GM12865 (cell line): ENCODE results near the gene DTNB.

Source experiments
- DNase-seq: peaks from one replicate; pipeline ENCODE4 v3.0.0; 2010; ENCODE audit warnings: low read depth
- H3K4me3 ChIP-seq: 2 replicates; pipeline ENCODE4 v1.5.1; 2011; ENCODE audit warnings: mild to moderate bottlenecking, low read depth, low read length, control low read depth
- TF ChIP-seq, protein P1 (sequence below): IDR thresholded peaks from 2 replicates; pipeline ENCODE4 v1.5.1; 2011; ENCODE audit warnings: low read length, control low read depth, low read depth, inconsistent platforms; ENCODE audit not compliant: insufficient read depth; ENCODE audit errors: missing control alignments

Gene DTNB

DNA sequence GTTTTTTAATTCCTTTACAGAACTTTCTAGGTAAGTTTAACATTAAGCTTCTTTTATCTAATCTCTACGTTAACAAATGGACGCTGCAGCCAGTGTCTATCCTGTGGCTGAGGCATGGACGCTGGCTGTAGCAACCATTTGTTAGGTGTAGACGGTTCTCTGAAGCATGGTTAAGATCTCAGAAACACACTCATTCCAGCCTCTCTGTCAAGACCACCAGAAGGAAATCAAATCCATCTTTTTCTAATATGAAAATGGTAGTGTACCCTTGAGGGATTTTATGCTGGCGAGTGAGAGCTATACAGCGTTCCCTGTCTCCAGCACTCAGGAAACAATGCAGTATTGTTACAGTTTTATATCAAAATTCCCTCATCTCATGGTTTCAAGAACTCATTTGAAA, 78.0 kb downstream of the DTNB start:
- no peak for DNase-seq
- TF ChIP-seq, protein P1, sequence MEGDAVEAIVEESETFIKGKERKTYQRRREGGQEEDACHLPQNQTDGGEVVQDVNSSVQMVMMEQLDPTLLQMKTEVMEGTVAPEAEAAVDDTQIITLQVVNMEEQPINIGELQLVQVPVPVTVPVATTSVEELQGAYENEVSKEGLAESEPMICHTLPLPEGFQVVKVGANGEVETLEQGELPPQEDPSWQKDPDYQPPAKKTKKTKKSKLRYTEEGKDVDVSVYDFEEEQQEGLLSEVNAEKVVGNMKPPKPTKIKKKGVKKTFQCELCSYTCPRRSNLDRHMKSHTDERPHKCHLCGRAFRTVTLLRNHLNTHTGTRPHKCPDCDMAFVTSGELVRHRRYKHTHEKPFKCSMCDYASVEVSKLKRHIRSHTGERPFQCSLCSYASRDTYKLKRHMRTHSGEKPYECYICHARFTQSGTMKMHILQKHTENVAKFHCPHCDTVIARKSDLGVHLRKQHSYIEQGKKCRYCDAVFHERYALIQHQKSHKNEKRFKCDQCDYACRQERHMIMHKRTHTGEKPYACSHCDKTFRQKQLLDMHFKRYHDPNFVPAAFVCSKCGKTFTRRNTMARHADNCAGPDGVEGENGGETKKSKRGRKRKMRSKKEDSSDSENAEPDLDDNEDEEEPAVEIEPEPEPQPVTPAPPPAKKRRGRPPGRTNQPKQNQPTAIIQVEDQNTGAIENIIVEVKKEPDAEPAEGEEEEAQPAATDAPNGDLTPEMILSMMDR = no peak
- no peak overlapping the region for H3K4me3 ChIP-seq

- TF ChIP-seq, protein P1 = no peak
- DNase-seq = no peak
- H3K4me3 ChIP-seq = no peak overlapping the region
Observed at GRCh38 chr2:25594991-25595390, 78.4 kb downstream of the DTNB start.

DNA sequence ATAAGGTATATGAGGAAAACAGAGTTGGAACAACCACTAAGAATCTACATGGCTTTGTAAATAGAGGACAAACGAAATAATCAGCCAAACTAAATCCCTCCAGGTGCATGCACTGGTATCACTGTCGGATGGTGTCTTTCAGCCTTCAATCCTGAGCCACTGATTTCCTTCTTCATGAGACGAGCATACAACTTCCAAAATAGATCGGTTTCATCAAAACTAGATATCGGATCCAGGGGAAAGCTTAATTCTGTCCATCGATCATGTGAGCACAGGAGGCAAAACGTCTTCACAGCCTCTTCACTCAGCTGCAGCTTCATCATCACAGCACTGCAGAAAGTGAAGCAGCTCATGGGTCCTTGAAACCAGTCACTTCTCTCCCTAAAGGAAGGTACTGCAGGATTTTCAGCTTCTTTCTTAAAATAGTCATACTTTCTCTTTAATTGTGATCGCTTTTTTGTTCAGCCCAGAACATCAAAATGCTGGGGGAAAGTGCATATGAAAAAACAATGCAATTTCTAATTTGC, 80.5 kb downstream of the DTNB start:
- H3K4me3 ChIP-seq = no peak overlapping the region
- TF ChIP-seq, protein P1 = no peak
- no peak for DNase-seq

DNA sequence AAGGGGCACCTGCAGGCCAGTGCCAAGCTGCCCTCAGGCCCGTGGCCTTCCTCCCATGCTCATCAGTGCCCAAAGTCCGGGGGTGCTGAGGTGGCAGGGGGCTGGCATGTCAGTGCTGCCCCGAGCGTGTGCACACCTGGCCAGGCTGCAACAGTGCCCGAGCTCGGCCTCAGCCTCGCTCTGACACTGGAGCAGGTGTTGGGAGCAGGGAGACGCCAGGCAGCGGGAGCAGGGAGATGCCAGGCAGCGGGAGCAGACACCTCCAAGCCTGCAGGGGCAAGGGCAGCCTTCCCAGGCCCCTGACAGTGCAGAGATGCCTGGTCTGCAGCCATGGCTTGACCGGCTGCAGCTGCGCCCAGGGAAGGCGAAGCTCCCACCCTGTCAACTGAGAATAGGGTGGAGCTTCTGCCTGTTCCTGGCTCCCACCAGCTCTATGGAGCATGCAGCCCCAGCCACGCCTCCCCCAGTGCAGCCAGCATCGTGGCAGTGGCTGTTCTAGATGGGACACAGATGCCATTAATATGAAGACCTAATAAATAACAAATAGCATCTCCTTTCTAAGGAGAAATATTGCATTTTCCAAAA, 82.4 kb downstream of the DTNB start:
- TF ChIP-seq, protein P1 = no peak
- H3K4me3 ChIP-seq = no peak overlapping the region
- no peak for DNase-seq

- TF ChIP-seq, protein P1 = no peak
- no peak overlapping the region for H3K4me3 ChIP-seq
- no peak for DNase-seq
Observed at GRCh38 chr2:25589676-25590205, 83.6 kb downstream of the DTNB start.

GRCh38 chr2:25588576-25588975, 84.8 kb downstream of the DTNB start:
- H3K4me3 ChIP-seq = no peak overlapping the region
- DNase-seq = no peak
- TF ChIP-seq, protein P1 = no peak

GRCh38 chr2:25587361-25587760, 86.0 kb downstream of the DTNB start:
- TF ChIP-seq, protein P1 = no peak
- H3K4me3 ChIP-seq = no peak overlapping the region
- peak; percentile 71 for DNase-seq
